Activated T-helper 1 cell treated with anti-CD3 and anti-CD28 coated beads, Interleukin-2, amount 50 U/mL, for 16 hours (primary cell): ENCODE results near the gene TMEM79.

Source experiments
- DNase-seq, 2 donors: peaks; one replicate each; pipeline ENCODE4 v3.0.0-alpha.2; 2020; ENCODE audit warnings: low read depth in 1 of 2, low spot score in 1 of 2

Gene TMEM79, protein sequence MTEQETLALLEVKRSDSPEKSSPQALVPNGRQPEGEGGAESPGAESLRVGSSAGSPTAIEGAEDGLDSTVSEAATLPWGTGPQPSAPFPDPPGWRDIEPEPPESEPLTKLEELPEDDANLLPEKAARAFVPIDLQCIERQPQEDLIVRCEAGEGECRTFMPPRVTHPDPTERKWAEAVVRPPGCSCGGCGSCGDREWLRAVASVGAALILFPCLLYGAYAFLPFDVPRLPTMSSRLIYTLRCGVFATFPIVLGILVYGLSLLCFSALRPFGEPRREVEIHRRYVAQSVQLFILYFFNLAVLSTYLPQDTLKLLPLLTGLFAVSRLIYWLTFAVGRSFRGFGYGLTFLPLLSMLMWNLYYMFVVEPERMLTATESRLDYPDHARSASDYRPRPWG

DNA sequence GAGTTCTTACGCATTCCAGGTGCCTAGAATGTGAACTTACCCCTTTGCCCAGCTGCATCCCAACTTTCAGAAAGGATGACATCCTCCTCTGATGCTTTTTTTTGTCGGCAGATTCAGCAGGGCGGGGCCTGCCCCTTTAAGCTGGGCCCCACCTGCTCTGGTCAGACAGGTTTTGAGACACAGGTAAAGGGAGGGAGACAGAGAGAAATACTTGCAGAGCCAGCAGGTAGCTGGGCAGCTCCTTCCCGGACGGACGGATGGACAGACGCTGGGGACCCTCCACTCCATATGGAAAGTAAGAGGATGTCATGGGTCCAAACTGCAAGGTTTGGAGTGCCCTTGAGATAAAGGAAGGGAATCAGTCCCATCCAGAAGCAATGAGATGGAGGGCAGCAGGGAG lies at the start of gene TMEM79:
TMEM79 (plus strand) TSS at position 214 of the 400 bp plus-strand sequence. CDS start 902 bp downstream, outside the sequence.
- no peak for DNase-seq

- no peak for DNase-seq
Measured at GRCh38 chr1:156236164-156236563, 48.0 kb upstream of the TMEM79 start.

GRCh38 chr1:156238248-156238647 lies 45.9 kb upstream of the TMEM79 start:
- no peak for DNase-seq

GRCh38 chr1:156241311-156241811 lies 42.8 kb upstream of the TMEM79 start:
- DNase-seq, result no peak

- no peak for DNase-seq
Measured at GRCh38 chr1:156241926-156242325, 42.2 kb upstream of the TMEM79 start, which contains the start of gene BGLAP. BGLAP (plus strand) TSS chr1:156242184; CDS start chr1:156242232, 48 bp downstream.

DNA sequence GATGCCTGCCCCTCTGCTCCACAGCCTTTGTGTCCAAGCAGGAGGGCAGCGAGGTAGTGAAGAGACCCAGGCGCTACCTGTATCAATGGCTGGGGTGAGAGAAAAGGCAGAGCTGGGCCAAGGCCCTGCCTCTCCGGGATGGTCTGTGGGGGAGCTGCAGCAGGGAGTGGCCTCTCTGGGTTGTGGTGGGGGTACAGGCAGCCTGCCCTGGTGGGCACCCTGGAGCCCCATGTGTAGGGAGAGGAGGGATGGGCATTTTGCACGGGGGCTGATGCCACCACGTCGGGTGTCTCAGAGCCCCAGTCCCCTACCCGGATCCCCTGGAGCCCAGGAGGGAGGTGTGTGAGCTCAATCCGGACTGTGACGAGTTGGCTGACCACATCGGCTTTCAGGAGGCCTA lies 41.4 kb upstream of the TMEM79 start:
- no peak for DNase-seq

DNA sequence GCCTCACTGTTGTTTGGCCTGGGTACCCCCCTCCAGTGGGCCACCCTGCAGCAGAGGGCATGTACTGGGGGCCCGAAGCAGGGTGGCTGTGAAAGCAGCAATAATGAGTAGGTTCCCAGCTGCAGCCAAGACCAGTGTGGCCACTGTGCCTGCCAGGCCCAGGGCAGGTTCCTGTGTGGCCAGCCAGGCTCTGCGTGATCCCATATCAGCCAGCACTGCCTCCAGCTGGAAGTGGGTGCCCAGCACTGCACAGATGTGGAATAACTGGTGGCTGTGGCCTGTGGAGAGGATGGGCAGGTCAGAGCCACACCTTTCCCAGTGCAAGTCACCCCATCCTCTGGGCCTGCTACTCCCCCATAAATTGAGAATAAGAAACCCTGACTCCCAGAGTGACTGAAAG lies 40.0 kb upstream of the TMEM79 start:
- DNase-seq, result no peak

DNA sequence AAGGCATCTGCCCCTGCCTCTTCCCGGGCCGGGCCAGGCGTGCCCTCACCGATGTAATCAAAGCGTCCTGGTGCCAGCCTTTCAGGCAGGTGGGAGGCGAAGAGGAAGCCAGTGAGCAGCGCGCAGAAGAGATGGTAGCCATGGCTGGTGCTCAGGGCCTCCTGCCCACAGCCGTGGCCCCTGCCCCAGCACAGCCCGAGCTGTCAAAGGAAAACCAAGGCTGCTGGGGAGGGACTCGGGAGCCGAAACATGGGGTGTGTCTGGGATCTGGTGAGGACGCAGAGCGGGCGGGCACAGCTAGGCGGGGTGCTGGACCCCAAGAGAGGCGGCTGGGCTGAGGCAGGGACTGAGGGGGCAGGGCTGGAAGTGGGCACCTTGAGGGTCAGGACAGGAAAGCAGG lies 39.4 kb upstream of the TMEM79 start:
- no peak for DNase-seq

DNA sequence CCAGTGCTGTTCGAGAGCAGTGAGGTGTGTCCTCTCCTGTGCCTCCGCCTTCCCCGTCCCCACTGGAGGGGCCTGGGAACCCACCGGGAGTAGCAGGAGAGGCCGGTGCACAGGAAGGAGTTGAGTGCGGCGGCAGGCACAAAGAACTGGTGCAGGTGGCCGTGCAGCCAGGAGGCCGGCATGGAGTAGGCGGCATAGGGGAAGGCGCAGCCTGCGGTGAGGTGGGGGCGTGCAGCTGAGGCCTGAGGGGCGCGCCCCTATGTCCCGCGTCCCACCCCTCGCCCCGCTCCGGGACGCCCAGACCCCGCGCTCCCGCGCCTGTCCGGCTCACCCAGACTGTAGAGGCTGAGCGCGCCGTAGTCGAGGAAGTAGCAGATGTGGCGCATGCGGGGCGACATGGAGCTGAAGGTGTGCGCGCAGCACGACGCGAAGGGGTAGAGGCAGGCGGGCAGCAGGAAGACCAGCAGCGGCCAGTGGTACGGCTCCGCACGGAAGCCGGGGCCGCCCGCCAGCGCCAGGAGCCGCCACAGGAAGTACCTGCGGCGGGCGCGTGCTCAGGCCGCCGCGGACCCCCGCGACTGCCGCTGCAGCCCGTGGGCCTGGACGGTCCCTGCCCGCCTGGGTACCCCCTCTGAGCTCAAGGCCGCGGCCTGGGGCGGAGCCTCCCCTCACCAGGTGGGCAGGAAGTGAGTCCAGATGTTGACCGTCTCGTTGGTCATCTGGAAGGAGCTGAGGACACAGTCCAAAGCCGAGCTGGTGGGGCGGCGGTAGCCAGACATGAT lies 38.5 kb upstream of the TMEM79 start:
- DNase-seq, result no peak

GRCh38 chr1:156246241-156246780 lies 37.8 kb upstream of the TMEM79 start:
- DNase-seq, result no peak

DNA sequence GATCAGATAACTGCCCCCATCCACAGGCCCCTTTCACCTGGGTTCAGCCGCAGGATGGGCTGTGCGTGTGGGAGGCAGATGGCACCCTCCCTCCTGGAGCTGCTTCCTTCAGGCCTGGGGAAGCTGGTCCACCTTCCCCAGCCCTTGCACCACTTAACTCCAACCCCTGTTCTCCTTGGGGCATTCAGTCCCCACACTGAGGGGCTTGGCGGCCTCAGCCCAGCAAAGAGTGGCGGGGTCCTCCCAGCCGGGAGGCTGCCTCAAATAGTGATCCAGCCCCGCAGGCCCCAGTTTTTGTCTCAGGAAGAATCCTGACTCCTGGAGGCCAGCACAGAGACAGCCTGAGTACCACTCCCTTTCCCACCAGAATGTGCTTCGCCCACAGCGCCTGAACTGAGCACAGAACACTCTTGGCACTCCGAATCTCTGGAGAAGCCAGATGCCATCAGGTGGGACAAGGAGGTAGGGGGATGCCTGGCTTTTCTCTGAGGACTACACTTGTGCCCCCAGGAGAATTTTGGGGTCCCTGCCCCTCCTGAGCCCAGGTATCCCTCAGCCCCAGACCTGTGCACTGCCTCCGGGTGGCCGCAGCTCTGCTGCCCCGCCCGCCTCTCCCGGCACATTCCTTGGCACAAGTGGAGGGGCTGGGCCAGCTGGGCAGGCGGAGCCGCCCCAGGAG lies 37.2 kb upstream of the TMEM79 start:
- no peak for DNase-seq

GRCh38 chr1:156247460-156248322 lies 36.4 kb upstream of the TMEM79 start, which contains the start of gene PAQR6:
PAQR6 (minus strand) TSS chr1:156248056; CDS start chr1:156246731, 1,325 bp downstream.
- no peak for DNase-seq

GRCh38 chr1:156248323-156248683 lies 35.8 kb upstream of the TMEM79 start:
- no peak for DNase-seq

GRCh38 chr1:156249593-156249992 lies 34.5 kb upstream of the TMEM79 start:
- DNase-seq, result no peak

DNA sequence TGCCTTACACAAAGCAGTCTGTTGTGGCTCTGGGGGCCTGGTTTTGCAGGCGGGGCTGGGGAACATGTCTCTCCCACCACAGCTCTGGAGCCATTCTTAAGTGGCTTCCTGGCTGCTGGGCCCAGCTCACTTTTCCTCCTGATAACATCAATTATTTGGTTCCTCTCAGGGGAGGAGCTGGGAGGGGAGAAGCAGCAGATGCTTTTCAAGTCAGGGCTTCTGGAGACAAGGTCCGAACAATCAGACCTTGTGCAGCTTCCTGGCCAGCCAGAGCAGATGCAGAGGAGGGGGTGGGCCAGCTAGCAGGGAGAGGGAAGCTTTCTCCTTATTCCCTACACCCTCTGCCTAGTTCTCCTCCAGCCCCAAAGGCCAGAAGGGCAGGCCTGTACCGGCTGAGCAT lies 32.6 kb upstream of the TMEM79 start:
- no peak for DNase-seq

DNA sequence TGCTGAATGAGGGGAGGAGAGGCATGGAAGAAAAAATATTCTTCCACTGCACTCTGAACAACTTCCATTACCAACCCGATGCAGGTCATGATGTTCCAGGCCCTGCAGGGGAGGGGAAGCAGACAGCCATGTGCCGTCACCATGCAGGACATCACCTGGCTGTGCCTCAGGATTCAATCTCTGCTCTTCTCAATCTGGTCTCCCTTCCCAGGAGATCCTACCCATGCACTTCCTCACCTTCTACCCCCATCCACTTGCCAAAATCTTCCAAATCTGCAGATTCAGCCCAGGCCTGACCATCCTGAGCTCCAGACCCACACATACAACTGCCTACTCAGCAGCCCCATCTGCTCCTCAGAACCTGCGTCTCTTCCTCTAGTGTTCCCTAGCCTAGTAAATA lies 30.5 kb upstream of the TMEM79 start:
- DNase-seq, result no peak

- DNase-seq, result no peak
Measured at GRCh38 chr1:156257711-156258110, 26.4 kb upstream of the TMEM79 start.

DNA sequence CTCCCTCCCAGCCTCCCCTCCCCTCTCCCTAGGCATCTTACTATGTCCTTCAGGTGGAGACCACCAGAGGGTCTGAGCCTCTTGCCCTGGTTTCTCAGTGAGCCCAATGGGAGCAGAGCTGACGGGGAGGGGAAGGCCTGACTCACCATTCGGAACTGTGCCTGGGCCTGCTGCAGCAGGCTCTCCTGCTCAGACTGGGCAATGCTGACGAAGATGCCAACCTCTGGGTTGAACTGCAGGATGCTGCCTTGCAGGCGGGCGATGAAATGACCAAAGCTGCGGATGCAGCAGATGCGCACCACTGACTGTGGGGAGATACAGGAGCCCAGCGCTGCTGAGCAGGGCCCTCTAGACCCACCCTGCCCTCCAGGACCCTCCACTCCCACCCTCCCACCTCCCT lies 25.3 kb upstream of the TMEM79 start:
- no peak for DNase-seq

GRCh38 chr1:156259805-156260204 lies 24.3 kb upstream of the TMEM79 start:
- DNase-seq, result no peak

DNA sequence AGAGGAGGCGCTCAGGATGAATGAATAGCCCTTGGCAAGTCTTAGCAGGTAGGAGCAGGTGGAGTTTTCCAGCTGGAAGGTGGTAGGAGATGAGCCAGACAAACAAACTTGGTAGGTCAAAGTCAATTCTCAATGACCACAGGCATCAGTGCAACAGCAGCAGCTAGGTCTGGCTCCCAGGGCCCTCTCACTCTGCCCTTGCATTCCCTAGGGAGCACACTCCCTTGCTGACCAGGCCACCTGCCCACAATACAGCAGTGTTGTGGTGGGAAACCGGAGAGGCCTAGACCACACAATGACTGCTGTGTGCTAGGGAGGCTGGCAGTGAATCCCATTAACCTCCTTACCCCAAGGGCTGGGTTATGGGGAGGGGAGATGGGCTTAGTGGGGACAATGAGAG lies 23.2 kb upstream of the TMEM79 start:
- DNase-seq, result no peak
